Psoas muscle (tissue), 8 donors: ENCODE measurements around the gene NOTO. TPM values are rescaled to one million over a fixed set of nuclear protein-coding genes. Genes with fewer than 3 reads are reported as not detected.

Experiments used
- ATAC-seq, 4 donors: fragments of 200-7000 bp; cut with Tn5 transposase; one replicate each; pipeline ENCODE4 v1.9.1; 2020; ENCODE audit warnings: moderate library complexity in 3 of 4, mild to moderate bottlenecking in 2 of 4
- DNase-seq, 2 donors: peaks; one replicate each; pipeline ENCODE4 v3.0.0-alpha.2; 2020
- H3K27ac ChIP-seq: fragments of 200-600 bp; one replicate; pipeline ENCODE4 v1.8.0; 2022
- H3K27me3 ChIP-seq, 3 donors: fragments of 200-600 bp in 1 of 3; one replicate each; pipeline versions ENCODE4 v1.6.1 to v1.8.0; 2013 to 2022; ENCODE audit warnings: low read length in 2 of 3, mild to moderate bottlenecking in 2 of 3, moderate library complexity in 1 of 3; ENCODE audit not compliant: insufficient read depth in 3 of 3
- H3K36me3 ChIP-seq, 2 donors: fragments of 200-600 bp in 1 of 2; one replicate each; pipeline versions ENCODE4 v1.6.1 to v1.8.0; 2013 to 2022; ENCODE audit warnings: low read depth in 1 of 2, mild to moderate bottlenecking in 1 of 2, moderate library complexity in 1 of 2; ENCODE audit not compliant: insufficient read depth in 1 of 2
- H3K4me1 ChIP-seq: fragments of 200-600 bp; one replicate; pipeline ENCODE4 v1.8.0; 2022
- H3K4me3 ChIP-seq: fragments of 200-600 bp; one replicate; pipeline ENCODE4 v1.8.0; 2022; ENCODE audit warnings: mild to moderate bottlenecking
- H3K9me3 ChIP-seq: fragments of 200-600 bp; one replicate; pipeline ENCODE4 v1.8.0; 2022
- WGBS, 3 donors: extraction: QIAGEN DNeasy Blood & Tissue Kit; methylation state at CpG; one replicate each; pipeline versions ENCODE4 v1.1.6 to v1.1.7; 2013; 5-methylcytosine and 5-hydroxymethylcytosine counted together
- intact Hi-C, 2 donors: fragments of 100-400 bp; cut with DNase I; formaldehyde crosslinking; loops; one replicate each; pipeline versions ENCODE4 v1.11.0 to v1.14.2; 2022
- polyA plus RNA-seq, 3 donors: library from polyadenylated mRNA; stranded (reverse); fragments of 200-250 nt; gene quantifications; one replicate each; pipeline ENCODE4 v1.2.3, GENCODE V29; 2013
- total RNA-seq, 4 donors: library from RNA; stranded (reverse); fragmentation: NEBNext Ultra II Directional in 2 of 4; extraction: Animal tissue kit (Norgen Biotek cat#: 25700) in 2 of 4; gene quantifications; one replicate each; pipeline versions ENCODE4 v1.2.1 to v1.2.4, GENCODE V29; 2021 to 2023
- TF ChIP-seq, protein P1 (sequence below): fragments of 200-600 bp; IDR thresholded peaks from one replicate; pipeline ENCODE4 v1.8.0; 2022; ENCODE audit warnings: antibody characterized with exemption
- donor health status: healthy with polysubstance abuse.
- donor health status: DM: no; HTN: no; CAD: no; lungs with moderate emphysema.
- donor health status: Bipolar disorder and iron deficiency.
- donor health status: healthy.
- donor health status: DM: yes; HTN: yes; CAD: no.
- donor health status: DM: no; HTN: no; CAD: no.
- donor health status: DM: no; HTN: no; CAD: no.
- donor health status: DM: yes; HTN: yes; CAD: no.

The NOTO gene
- total and polyA plus RNA-seq, 7 donors: not detected

DNA sequence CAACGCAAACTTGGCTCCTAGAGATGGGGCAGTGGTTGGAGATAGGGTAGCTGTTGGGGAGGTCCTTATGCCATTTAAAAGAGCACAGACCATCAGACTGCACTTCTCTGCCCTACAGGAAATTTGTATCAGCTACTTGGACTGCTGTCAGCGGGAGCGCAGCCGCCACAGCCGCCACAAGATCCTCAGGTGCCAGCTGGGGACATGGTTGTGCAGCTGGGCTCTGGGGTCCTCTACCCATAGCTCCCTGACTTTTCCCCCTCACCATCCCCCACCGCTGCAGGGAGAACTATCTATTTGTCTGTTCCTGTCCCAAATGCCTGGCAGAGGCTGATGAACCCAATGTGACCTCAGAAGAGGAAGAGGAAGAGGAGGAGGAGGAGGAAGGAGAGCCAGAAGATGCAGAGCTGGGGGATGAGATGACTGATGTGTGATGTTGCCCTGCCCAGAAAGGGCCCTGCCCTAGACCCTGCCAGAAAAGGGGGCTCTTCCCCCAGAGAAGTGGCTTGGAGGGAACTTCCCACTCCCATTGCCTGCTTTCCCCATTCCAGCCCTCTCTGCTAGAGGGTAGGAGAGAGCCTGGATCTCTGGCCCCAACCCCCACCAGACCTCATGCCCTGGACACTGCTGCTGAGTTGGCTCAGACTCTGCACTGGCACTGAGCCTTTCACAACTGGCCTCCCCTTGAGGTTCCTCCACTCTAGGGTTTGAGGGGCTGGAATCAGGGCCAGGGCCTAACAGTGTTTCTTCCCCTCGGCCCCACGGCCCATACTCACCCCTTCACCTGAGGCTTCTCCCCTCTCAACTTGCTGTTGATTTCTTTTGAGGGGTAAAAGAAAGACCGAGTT, 23.4 kb downstream of the NOTO start:
- Histone ChIP-seq H3K4me1 (no peaks in the 10 kb centered on the region), H3K9me3 (no peaks in the 10 kb centered on the region), H3K27ac (no peak overlapping the region), H3K36me3 (peaks cover 3 to 97% of the 10 kb centered on the region in 2 donors), H3K4me3 (no peak overlapping the region), H3K27me3 (no peaks in the 10 kb centered on the region)
- DNase-seq (no peak), ATAC-seq (peak in 3 of 4 donors; percentile 18 to 38 (median 23))
- intact Hi-C loops: no loop called here
- TF ChIP-seq, protein P1, sequence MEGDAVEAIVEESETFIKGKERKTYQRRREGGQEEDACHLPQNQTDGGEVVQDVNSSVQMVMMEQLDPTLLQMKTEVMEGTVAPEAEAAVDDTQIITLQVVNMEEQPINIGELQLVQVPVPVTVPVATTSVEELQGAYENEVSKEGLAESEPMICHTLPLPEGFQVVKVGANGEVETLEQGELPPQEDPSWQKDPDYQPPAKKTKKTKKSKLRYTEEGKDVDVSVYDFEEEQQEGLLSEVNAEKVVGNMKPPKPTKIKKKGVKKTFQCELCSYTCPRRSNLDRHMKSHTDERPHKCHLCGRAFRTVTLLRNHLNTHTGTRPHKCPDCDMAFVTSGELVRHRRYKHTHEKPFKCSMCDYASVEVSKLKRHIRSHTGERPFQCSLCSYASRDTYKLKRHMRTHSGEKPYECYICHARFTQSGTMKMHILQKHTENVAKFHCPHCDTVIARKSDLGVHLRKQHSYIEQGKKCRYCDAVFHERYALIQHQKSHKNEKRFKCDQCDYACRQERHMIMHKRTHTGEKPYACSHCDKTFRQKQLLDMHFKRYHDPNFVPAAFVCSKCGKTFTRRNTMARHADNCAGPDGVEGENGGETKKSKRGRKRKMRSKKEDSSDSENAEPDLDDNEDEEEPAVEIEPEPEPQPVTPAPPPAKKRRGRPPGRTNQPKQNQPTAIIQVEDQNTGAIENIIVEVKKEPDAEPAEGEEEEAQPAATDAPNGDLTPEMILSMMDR: no peak
- 56 to 70% (median 64%) methylated on average over 9 of the region's 9 CpGs for WGBS, 3 donors

- no peak for ATAC-seq
- WGBS, 3 donors: 78 to 96% (median 87%) methylated on average over 3 of the region's 3 CpGs
- no peak for DNase-seq
- peaks cover 3 to 83% of the 10 kb centered on the region in 2 donors for H3K36me3 ChIP-seq
- no peaks in the 10 kb centered on the region for H3K4me1 ChIP-seq
- intact Hi-C loops: no loop called here
- no peak overlapping the region for H3K4me3 ChIP-seq
- no peak overlapping the region for H3K27ac ChIP-seq
- no peaks in the 10 kb centered on the region for H3K27me3 ChIP-seq
- no peaks in the 10 kb centered on the region for H3K9me3 ChIP-seq
- TF ChIP-seq, protein P1: no peak
Observed at GRCh38 chr2:73227086-73227485, 24.7 kb downstream of the NOTO start.

- DNase-seq (no peak), ATAC-seq (no peak)
- no peak overlapping the region for H3K4me3 ChIP-seq
- TF ChIP-seq, protein P1: no peak
- H3K9me3 ChIP-seq: no peaks in the 10 kb centered on the region
- 79 to 88% (median 80%) methylated on average over 14 of the region's 14 CpGs for WGBS, 3 donors
- H3K27me3 ChIP-seq: no peaks in the 10 kb centered on the region
- H3K27ac ChIP-seq: no peak overlapping the region
- peaks cover 3 to 68% of the 10 kb centered on the region in 2 donors for H3K36me3 ChIP-seq
- intact Hi-C loops: no loop called here
- H3K4me1 ChIP-seq: no peaks in the 10 kb centered on the region
Observed at GRCh38 chr2:73228631-73229030, 26.3 kb downstream of the NOTO start.

- peaks cover 0 to 36% of the 10 kb centered on the region in 2 donors for H3K36me3 ChIP-seq
- H3K4me3 ChIP-seq: peak overlapping the region; percentile 91
- peak in 1 of 2 donors; percentile 50 for DNase-seq
- TF ChIP-seq, protein P1: no peak
- WGBS, 3 donors: 1 to 3% (median 2%) methylated on average over 31 to 37 of the region's 37 CpGs
- no peaks in the 10 kb centered on the region for H3K9me3 ChIP-seq
- H3K27me3 ChIP-seq: no peaks in the 10 kb centered on the region
- peak overlapping the region; percentile 95 for H3K27ac ChIP-seq
- intact Hi-C loops: loop anchor here in 1 of 2 donors (2.0 kb wide), 1 partner anchor 18 kb away; the partner anchor contains the start of gene SMYD5
- peaks cover 25% of the 10 kb centered on the region for H3K4me1 ChIP-seq
- ATAC-seq: peak in 3 of 4 donors; percentile 2 to 15 (median 10)
Observed at GRCh38 chr2:73232403-73233153, 30.2 kb downstream of the NOTO start.
